Activated CD4-positive, alpha-beta memory T cell treated with anti-CD3 and anti-CD28 coated beads, Interleukin-2, amount 10 ng/mL, durations not matched to agents 7 days and 5 days (primary cell): ENCODE data around the gene HDX. TPM values are rescaled to one million over a fixed set of nuclear protein-coding genes. Genes with fewer than 3 reads are reported as not detected.
A peak's percentile ranks its signal among the peaks of the same experiment; 100 is the strongest.
"Not testable (repeated sequence)": the region's sequence is repeated elsewhere in the genome, so short reads cannot be mapped to it uniquely, and the experiment has no call there.

ENCODE experiments used
- CTCF ChIA-PET: fragments of 350-600 bp; sonication (Branson Sonifier 250); formaldehyde crosslinking; loops from one replicate; lab custom pipeline; 2021; ENCODE audit warnings: antibody characterized with exemption, inconsistent platforms; lab: Charles Lee
- POLR2A ChIA-PET: fragments of 350-600 bp; sonication (Branson Sonifier 250); formaldehyde crosslinking; loops from one replicate; lab custom pipeline; 2021; ENCODE audit warnings: antibody characterized with exemption; lab: Charles Lee
- DNase-seq: peaks from one replicate; pipeline ENCODE4 v3.0.0-alpha.2; 2020
- H3K27ac Mint-ChIP-seq: one replicate; pipeline ENCODE4 v1.8.0; 2021; ENCODE audit warnings: mild to moderate bottlenecking, mixed read lengths
- H3K27me3 Mint-ChIP-seq: one replicate; pipeline ENCODE4 v1.8.0; 2021; ENCODE audit warnings: mixed read lengths
- H3K36me3 Mint-ChIP-seq: one replicate; pipeline ENCODE4 v1.8.0; 2021; ENCODE audit warnings: low read depth, mixed read lengths
- H3K4me1 Mint-ChIP-seq: one replicate; pipeline ENCODE4 v1.8.0; 2021; ENCODE audit warnings: mixed read lengths
- H3K4me3 Mint-ChIP-seq: one replicate; pipeline ENCODE4 v1.8.0; 2021; ENCODE audit warnings: mild to moderate bottlenecking, mixed read lengths
- H3K9me3 Mint-ChIP-seq: one replicate; pipeline ENCODE4 v1.8.0; 2021; ENCODE audit warnings: mixed read lengths
- total RNA-seq, 2 experiments: library from RNA; stranded (reverse); gene quantifications; one replicate each; pipeline ENCODE4 v1.2.3, GENCODE V29; 2021

The HDX gene
- 1 to 10 TPM in 1 of 2 experiments, under 1 TPM in 1; 0.96 to 1.2 TPM for total RNA-seq

GRCh38 chrX:84501798-84502628 is at the start of gene HDX:
Gene HDX (minus strand): TSS chrX:84502453. CDS start chrX:84475397, 27,056 bp downstream.
- Mint-ChIP-seq H3K4me1 (peaks cover 7% of the 10 kb centered on the region), H3K4me3 (peak within 1 kb of the TSS; percentile 82), H3K9me3 (no peaks in the 10 kb centered on the region), H3K27ac (peak within 1 kb of the TSS; percentile 80), H3K27me3 (no peaks in the 10 kb centered on the region), H3K36me3 (no peaks in the 10 kb centered on the region)
- ChIA-PET CTCF (no interaction called here), POLR2A (no interaction called here)
- DNase-seq = peak; percentile 75

GRCh38 chrX:84541315-84541714 is 39.1 kb upstream of the HDX start:
- H3K27ac Mint-ChIP-seq, H3K27me3 Mint-ChIP-seq, H3K4me3 Mint-ChIP-seq, H3K4me1 Mint-ChIP-seq, H3K36me3 Mint-ChIP-seq, DNase-seq, CTCF ChIA-PET, POLR2A ChIA-PET: not testable (repeated sequence)
- H3K9me3 Mint-ChIP-seq = peaks cover 10% of the 10 kb centered on the region

DNA sequence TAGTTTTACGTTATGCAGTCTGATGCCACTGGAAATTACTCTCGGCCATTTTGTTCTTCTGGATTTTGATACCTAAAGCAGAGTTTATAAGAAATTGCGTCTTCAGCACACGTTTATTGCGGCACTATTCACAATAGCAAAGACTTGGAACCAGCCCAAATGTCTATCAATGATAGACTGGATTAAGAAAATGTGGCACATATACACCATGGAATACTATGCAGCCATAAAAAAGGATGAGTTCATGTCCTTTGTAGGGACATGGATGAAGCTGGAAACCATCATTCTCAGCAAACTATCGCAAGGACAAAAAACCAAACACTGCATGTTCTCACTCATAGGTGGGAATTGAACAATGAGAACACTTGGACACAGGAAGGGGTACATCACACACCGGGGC is 35.4 kb upstream of the HDX start:
- DNase-seq, H3K4me1 Mint-ChIP-seq, H3K4me3 Mint-ChIP-seq, H3K27ac Mint-ChIP-seq, CTCF ChIA-PET, POLR2A ChIA-PET, H3K36me3 Mint-ChIP-seq, H3K27me3 Mint-ChIP-seq: not testable (repeated sequence)
- peaks cover 11% of the 10 kb centered on the region for H3K9me3 Mint-ChIP-seq

DNA sequence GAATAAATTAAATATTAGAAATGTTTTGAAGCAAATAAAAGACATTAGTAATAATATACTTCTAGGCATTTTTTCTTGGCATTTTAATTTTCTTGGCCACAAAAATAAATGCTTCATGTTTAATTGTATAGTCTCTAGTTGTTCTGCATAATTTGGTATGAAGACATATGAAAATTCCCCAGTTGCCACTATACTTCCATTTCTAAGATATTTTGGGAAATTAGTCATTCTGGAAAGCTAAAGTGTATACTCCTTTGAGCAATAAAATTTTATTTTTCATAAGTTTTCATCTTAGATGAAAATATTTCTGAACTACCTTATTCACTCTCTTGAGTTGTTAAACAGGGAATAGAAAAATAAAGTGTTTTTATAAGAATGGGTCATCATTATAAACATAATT is 13.8 kb downstream of the HDX start:
- H3K4me3 Mint-ChIP-seq = no peak overlapping the region
- POLR2A ChIA-PET = no interaction called here

GRCh38 chrX:84487365-84488353 is 14.6 kb downstream of the HDX start:
- no peak overlapping the region for H3K4me3 Mint-ChIP-seq
- H3K9me3 Mint-ChIP-seq = peaks cover 3% of the 10 kb centered on the region
- ChIA-PET CTCF (no interaction called here), POLR2A (no interaction called here)
- no peak overlapping the region for H3K27ac Mint-ChIP-seq
- peaks cover 3% of the 10 kb centered on the region for H3K36me3 Mint-ChIP-seq
- DNase-seq = no peak
- H3K27me3 Mint-ChIP-seq = no peaks in the 10 kb centered on the region
- no peaks in the 10 kb centered on the region for H3K4me1 Mint-ChIP-seq

More for the DNA sequence above, 13.8 kb downstream of the HDX start:
- H3K9me3 Mint-ChIP-seq = peaks cover 3% of the 10 kb centered on the region
- DNase-seq = no peak
- no peaks in the 10 kb centered on the region for H3K4me1 Mint-ChIP-seq
- no peak overlapping the region for H3K27ac Mint-ChIP-seq
- no peaks in the 10 kb centered on the region for H3K27me3 Mint-ChIP-seq
- peaks cover 3% of the 10 kb centered on the region for H3K36me3 Mint-ChIP-seq
- CTCF ChIA-PET = no interaction called here

DNA sequence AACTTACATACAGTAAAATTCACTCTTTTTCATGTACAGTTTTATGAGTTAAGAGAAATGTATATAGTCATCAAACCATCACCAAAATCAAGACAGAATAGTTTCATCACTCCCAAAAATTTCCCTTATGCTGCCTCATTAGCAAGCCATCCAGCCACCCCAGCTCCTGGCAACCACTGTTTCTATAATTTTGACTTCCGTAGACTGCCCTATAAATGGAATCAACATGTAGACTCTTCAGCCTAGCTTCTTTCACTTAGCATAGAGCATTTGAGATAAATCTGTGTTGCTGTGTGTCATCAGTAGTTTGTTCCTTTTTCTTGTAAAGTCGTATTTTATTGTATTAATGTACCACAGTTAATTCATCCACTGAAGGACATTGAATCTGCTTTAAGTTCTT is 23.2 kb downstream of the HDX start:
- POLR2A ChIA-PET = no interaction called here
- CTCF ChIA-PET = no interaction called here
- DNase-seq = no peak

DNA sequence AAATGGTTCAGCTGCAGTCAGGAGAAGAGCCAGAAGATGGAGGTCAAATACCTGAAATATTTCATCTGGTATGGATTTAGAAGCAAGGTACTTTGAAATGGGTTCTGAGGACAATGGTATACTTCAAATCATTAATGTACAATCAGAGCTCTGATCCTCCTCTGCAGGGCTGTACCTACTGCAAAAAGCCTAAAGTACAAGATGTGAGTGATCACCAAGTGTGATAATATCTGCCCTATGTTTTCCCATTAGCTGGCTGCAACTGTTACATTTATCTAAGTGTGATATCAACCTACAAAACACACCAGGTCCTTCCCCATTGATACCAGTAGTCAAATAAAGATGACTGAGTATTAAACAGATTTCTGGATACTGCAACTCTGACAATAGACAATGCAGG is 25.1 kb downstream of the HDX start:
- CTCF ChIA-PET = no interaction called here
- no peaks in the 10 kb centered on the region for H3K27me3 Mint-ChIP-seq

More for the DNA sequence above, 23.2 kb downstream of the HDX start:
- no peaks in the 10 kb centered on the region for H3K27me3 Mint-ChIP-seq
- no peaks in the 10 kb centered on the region for H3K36me3 Mint-ChIP-seq
- no peak overlapping the region for H3K27ac Mint-ChIP-seq
- H3K4me1 Mint-ChIP-seq = no peaks in the 10 kb centered on the region
- no peaks in the 10 kb centered on the region for H3K9me3 Mint-ChIP-seq
- H3K4me3 Mint-ChIP-seq = no peak overlapping the region

DNA sequence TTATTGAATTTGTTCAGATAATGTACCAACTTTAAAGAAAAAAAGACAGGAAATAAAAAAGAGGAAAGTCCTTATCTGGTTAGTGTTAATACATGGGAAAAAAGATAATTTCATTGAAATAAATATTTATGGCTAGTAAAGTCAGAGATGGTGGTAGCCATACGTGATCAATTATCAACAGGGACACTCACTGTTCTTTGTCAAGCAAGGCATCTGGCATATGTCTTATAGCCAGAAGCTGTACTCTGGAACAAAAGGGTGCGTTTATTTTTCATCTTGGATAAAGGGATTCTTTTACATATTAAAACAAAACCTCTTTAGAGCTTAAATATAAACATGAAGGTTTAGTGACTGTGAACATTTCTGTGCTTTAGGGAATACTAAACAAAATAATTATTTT is 26.7 kb downstream of the HDX start:
- no peak overlapping the region for H3K27ac Mint-ChIP-seq
- H3K36me3 Mint-ChIP-seq = no peaks in the 10 kb centered on the region
- H3K27me3 Mint-ChIP-seq = no peaks in the 10 kb centered on the region
- ChIA-PET POLR2A (no interaction called here), CTCF (no interaction called here)
- H3K4me3 Mint-ChIP-seq = no peak overlapping the region
- no peak for DNase-seq
- no peaks in the 10 kb centered on the region for H3K4me1 Mint-ChIP-seq
- H3K9me3 Mint-ChIP-seq = no peaks in the 10 kb centered on the region

More for the DNA sequence above, 25.1 kb downstream of the HDX start:
- no peak overlapping the region for H3K4me3 Mint-ChIP-seq
- H3K27ac Mint-ChIP-seq = no peak overlapping the region
- no peak for DNase-seq
- POLR2A ChIA-PET = no interaction called here
- H3K36me3 Mint-ChIP-seq = no peaks in the 10 kb centered on the region
- H3K9me3 Mint-ChIP-seq = no peaks in the 10 kb centered on the region
- no peaks in the 10 kb centered on the region for H3K4me1 Mint-ChIP-seq

GRCh38 chrX:84475101-84475500 is 27.2 kb downstream of the HDX start:
- no peaks in the 10 kb centered on the region for H3K36me3 Mint-ChIP-seq
- H3K27me3 Mint-ChIP-seq = no peaks in the 10 kb centered on the region
- ChIA-PET CTCF (no interaction called here), POLR2A (no interaction called here)
- no peak overlapping the region for H3K4me3 Mint-ChIP-seq
- no peak overlapping the region for H3K27ac Mint-ChIP-seq
- no peaks in the 10 kb centered on the region for H3K4me1 Mint-ChIP-seq
- H3K9me3 Mint-ChIP-seq = no peaks in the 10 kb centered on the region
- no peak for DNase-seq

DNA sequence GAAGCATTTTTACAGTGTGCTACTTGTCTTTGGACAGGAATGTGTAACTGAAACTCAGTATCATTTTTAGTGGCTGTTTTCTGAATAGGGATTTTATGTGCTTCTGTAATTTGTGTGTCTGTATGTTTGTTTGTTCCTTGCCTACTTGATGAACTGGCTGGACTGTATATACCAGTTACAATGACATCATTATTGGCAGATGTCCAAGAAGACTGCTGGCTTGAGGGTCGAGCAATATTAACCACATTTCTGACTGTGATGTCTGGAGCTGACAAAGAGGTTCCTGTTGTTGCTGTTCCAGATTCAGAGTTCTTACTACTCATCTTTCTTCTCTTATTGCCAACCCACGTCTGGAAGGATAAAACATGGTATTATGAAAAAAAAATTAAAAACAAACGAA is 33.0 kb downstream of the HDX start:
- CTCF ChIA-PET = no interaction called here
- POLR2A ChIA-PET = no interaction called here
- Mint-ChIP-seq H3K4me3 (no peak overlapping the region), H3K27me3 (no peaks in the 10 kb centered on the region), H3K4me1 (no peaks in the 10 kb centered on the region), H3K9me3 (peaks cover 4% of the 10 kb centered on the region), H3K36me3 (no peaks in the 10 kb centered on the region), H3K27ac (no peak overlapping the region)
- DNase-seq = no peak

GRCh38 chrX:84467898-84468297 is 34.4 kb downstream of the HDX start:
- no peaks in the 10 kb centered on the region for H3K36me3 Mint-ChIP-seq
- no peak overlapping the region for H3K4me3 Mint-ChIP-seq
- no peaks in the 10 kb centered on the region for H3K4me1 Mint-ChIP-seq
- DNase-seq = no peak
- ChIA-PET POLR2A (no interaction called here), CTCF (no interaction called here)
- H3K27me3 Mint-ChIP-seq = no peaks in the 10 kb centered on the region
- H3K27ac Mint-ChIP-seq = no peak overlapping the region
- peaks cover 4% of the 10 kb centered on the region for H3K9me3 Mint-ChIP-seq

GRCh38 chrX:84453351-84454246 is 48.7 kb downstream of the HDX start:
- no peak for DNase-seq
- CTCF ChIA-PET = no interaction called here
- H3K27ac Mint-ChIP-seq = no peak overlapping the region
- H3K27me3 Mint-ChIP-seq = no peaks in the 10 kb centered on the region
- POLR2A ChIA-PET = no interaction called here
- no peak overlapping the region for H3K4me3 Mint-ChIP-seq
- H3K4me1 Mint-ChIP-seq = no peaks in the 10 kb centered on the region
- H3K36me3 Mint-ChIP-seq = no peaks in the 10 kb centered on the region
- H3K9me3 Mint-ChIP-seq = no peaks in the 10 kb centered on the region
